ENCODE measurements around the gene SH2D2A.

DNA sequence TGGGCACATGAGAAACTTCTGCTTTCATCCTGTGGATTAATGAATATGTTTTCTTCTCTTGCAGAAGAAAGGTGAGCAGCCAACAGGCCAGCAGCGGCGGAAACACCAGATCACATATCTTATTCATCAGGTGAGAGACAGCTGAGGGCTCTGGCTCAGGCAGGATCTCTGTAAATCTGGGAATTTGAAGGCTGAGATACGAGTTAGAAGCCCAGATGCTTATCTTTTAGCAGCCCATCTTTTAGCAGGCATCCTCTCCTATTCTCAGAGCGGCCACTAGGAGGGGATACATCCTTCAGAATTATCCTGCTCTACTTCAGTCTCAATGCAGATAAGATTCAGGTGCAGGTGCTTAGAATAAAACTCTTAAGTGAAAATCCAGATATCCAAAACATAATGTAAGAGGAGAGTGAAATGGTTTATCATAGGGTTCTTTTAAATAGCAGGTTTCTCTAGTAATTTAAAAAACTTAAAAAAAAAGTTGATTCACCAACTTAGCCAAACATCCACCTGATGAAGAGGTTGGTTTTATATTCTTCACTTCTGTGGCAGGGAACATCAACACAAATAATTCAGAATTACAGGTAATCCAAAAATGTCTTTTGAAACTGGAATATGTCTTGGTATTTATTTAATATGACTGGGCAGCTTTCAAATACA, 19.3 kb downstream of the SH2D2A start:
- peak in 1 of 3 donors; percentile 19 for TF ChIP-seq CTCF (IDR thresholded peaks at IDR 0.05)
- TF ChIP-seq POLR2A (IDR thresholded peaks at IDR 0.05) = no peak
